Mesenteric fat pad (tissue), 1 donor: ENCODE measurements around the gene HOXB4. TPM values are rescaled to one million over a fixed set of nuclear protein-coding genes. Genes with fewer than 3 reads are reported as not detected.

Experiments used
- DNase-seq: peaks from one replicate; pipeline ENCODE4 v3.0.0-alpha.2; 2020; ENCODE audit warnings: low spot score
- total RNA-seq: library from RNA; stranded (reverse); fragmentation: NEBNext Ultra II Directional; extraction: Animal tissue kit (Norgen Biotek cat#: 25700); gene quantifications from one replicate; pipeline ENCODE4 v1.2.1, GENCODE V29; 2021
- donor health status: DM: yes; HTN: yes; CAD: no.

HOXB4 gene
- total RNA-seq, 1 donor from 2014 or later: 5.7 TPM

- no peak for DNase-seq
Observed at GRCh38 chr17:48601539-48602425, 23.6 kb upstream of the HOXB4 start.

- no peak for DNase-seq
Observed at GRCh38 chr17:48601207-48601538, 23.0 kb upstream of the HOXB4 start.

- DNase-seq: no peak
Observed at GRCh38 chr17:48600244-48601098, 22.3 kb upstream of the HOXB4 start.

- no peak for DNase-seq
Observed at GRCh38 chr17:48599354-48599753, 21.2 kb upstream of the HOXB4 start.

- DNase-seq: no peak
Observed at GRCh38 chr17:48598736-48599135, 20.6 kb upstream of the HOXB4 start.

GRCh38 chr17:48597778-48598631, 19.9 kb upstream of the HOXB4 start:
- peak; percentile 90 for DNase-seq

- no peak for DNase-seq
Observed at GRCh38 chr17:48597528-48597777, 19.3 kb upstream of the HOXB4 start.

GRCh38 chr17:48596735-48597527, 18.8 kb upstream of the HOXB4 start:
- DNase-seq: no peak

GRCh38 chr17:48596000-48596734, 18.0 kb upstream of the HOXB4 start:
- no peak for DNase-seq

- DNase-seq: no peak
Observed at GRCh38 chr17:48595278-48595999, 17.3 kb upstream of the HOXB4 start.

- no peak for DNase-seq
Observed at GRCh38 chr17:48594538-48595277, 16.6 kb upstream of the HOXB4 start.

GRCh38 chr17:48593840-48594537, 15.8 kb upstream of the HOXB4 start:
- DNase-seq: no peak

GRCh38 chr17:48593126-48593829, 15.1 kb upstream of the HOXB4 start, which contains the start of gene HOXB5:
HOXB5 (minus strand) TSS chr17:48593779; CDS start chr17:48593682, 97 bp downstream.
- no peak for DNase-seq

- DNase-seq: no peak
Observed at GRCh38 chr17:48592577-48592976, 14.4 kb upstream of the HOXB4 start.

GRCh38 chr17:48592057-48592514, 13.9 kb upstream of the HOXB4 start:
- DNase-seq: no peak

GRCh38 chr17:48591255-48592056, 13.3 kb upstream of the HOXB4 start:
- no peak for DNase-seq
